Loucy (cell line): ENCODE results near the gene APOA5.
A peak's percentile ranks its signal among the peaks of the same experiment; 100 is the strongest.

Source experiments
- H2AFZ ChIP-seq: fragments of 200-600 bp; sonication (generic); 2 replicates; pipeline ENCODE4 v1.6.0; 2016; ENCODE audit warnings: antibody characterized with exemption, mild to moderate bottlenecking, low read length, moderate library complexity
- H3F3A ChIP-seq: fragments of 200-600 bp; 2 replicates; pipeline ENCODE4 v1.6.0; 2016; ENCODE audit warnings: antibody characterized with exemption, low read depth, mild to moderate bottlenecking
- H3K27me3 ChIP-seq: fragments of 200-600 bp; sonication (generic); 2 replicates; pipeline ENCODE4 v1.6.1; 2014; ENCODE audit warnings: low read length, mild to moderate bottlenecking; ENCODE audit not compliant: insufficient read depth, poor library complexity, severe bottlenecking
- H3K36me3 ChIP-seq: fragments of 200-600 bp; sonication (generic); 2 replicates; pipeline ENCODE4 v1.6.1; 2016; ENCODE audit warnings: low read length; ENCODE audit not compliant: insufficient read depth
- H3K4me1 ChIP-seq: fragments of 200-600 bp; sonication (generic); 2 replicates; pipeline ENCODE4 v1.5.1; 2014; ENCODE audit warnings: low read length, mild to moderate bottlenecking; ENCODE audit not compliant: insufficient read depth, poor library complexity, severe bottlenecking
- H3K4me2 ChIP-seq: fragments of 200-600 bp; sonication (generic); 2 replicates; pipeline ENCODE4 v1.6.0; 2014; ENCODE audit warnings: antibody characterized with exemption, low read length, low read depth, mild to moderate bottlenecking; ENCODE audit not compliant: poor library complexity, severe bottlenecking
- H3K4me3 ChIP-seq: fragments of 200-600 bp; sonication (generic); 2 replicates; pipeline ENCODE4 v1.5.1; 2014; ENCODE audit warnings: low read length, mild to moderate bottlenecking, mixed read lengths; ENCODE audit not compliant: poor library complexity, severe bottlenecking
- H3K79me2 ChIP-seq: fragments of 200-600 bp; sonication (generic); 2 replicates; pipeline ENCODE4 v1.6.1; 2014; ENCODE audit warnings: low read length; ENCODE audit not compliant: insufficient read depth
- H3K9ac ChIP-seq: fragments of 200-600 bp; sonication (generic); 2 replicates; pipeline ENCODE4 v1.6.0; 2014; ENCODE audit warnings: mild to moderate bottlenecking, low read depth, low read length, moderate library complexity; ENCODE audit not compliant: poor library complexity, severe bottlenecking
- H3K9me2 ChIP-seq: fragments of 200-600 bp; sonication (generic); replicated peaks from 2 replicates; pipeline ENCODE4 v1.6.1; 2016; ENCODE audit warnings: low read depth, low read length, mixed read lengths
- H3K9me3 ChIP-seq: fragments of 200-600 bp; sonication (generic); 2 replicates; pipeline ENCODE4 v1.6.1; 2014; ENCODE audit warnings: mild to moderate bottlenecking, antibody characterized with exemption, low read length, low read depth; ENCODE audit not compliant: insufficient read depth
- H4K20me1 ChIP-seq: fragments of 200-600 bp; sonication (generic); 2 replicates; pipeline ENCODE4 v1.6.0; 2014; ENCODE audit warnings: antibody characterized with exemption, low read length, mild to moderate bottlenecking; ENCODE audit not compliant: insufficient read depth, poor library complexity, severe bottlenecking
- CTCF ChIP-seq: fragments of 200-600 bp; sonication (generic); conservative IDR thresholded peaks from 2 replicates; pipeline ENCODE4 v1.5.1; 2014; ENCODE audit warnings: mild to moderate bottlenecking, antibody characterized with exemption, low read length
- EZH2phosphoT487 ChIP-seq: fragments of 200-600 bp; IDR thresholded peaks from 2 replicates; pipeline ENCODE4 v1.6.1; 2018; ENCODE audit warnings: antibody characterized with exemption, mild to moderate bottlenecking, moderate library complexity, borderline replicate concordance

The APOA5 gene

DNA sequence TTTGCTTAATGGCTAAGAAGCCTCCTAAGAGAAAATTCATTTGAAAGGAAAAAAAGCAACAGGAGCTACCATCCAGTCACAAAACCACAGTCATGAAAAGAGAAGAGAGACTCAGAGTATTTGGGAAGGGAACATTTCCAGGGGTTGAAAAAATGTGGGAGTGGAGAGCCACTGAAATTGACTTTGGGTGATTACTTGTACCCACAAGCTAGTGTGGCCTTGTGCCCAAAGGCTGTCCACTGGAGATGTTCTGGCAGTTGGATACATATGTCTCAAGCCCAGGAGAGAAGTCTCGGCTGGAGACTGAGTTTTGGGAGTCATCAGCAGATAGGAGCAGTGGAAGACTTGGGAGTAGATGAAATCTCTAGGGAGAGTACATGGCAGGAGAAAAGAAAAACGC, 3.2 kb upstream of the APOA5 start:
- H3K4me2 ChIP-seq = no peak overlapping the region
- H3K36me3 ChIP-seq = no peaks in the 10 kb centered on the region
- no peak overlapping the region for H2AFZ ChIP-seq
- H4K20me1 ChIP-seq = no peaks in the 10 kb centered on the region
- H3K4me1 ChIP-seq = no peaks in the 10 kb centered on the region
- H3K9me3 ChIP-seq = no peaks in the 10 kb centered on the region
- TF ChIP-seq EZH2phosphoT487 = no peak
- no peak for TF ChIP-seq CTCF
- no peaks in the 10 kb centered on the region for H3F3A ChIP-seq
- no peaks in the 10 kb centered on the region for H3K9me2 ChIP-seq
- no peaks in the 10 kb centered on the region for H3K79me2 ChIP-seq
- no peaks in the 10 kb centered on the region for H3K27me3 ChIP-seq
- H3K4me3 ChIP-seq = no peak overlapping the region
- H3K9ac ChIP-seq = no peak overlapping the region

DNA sequence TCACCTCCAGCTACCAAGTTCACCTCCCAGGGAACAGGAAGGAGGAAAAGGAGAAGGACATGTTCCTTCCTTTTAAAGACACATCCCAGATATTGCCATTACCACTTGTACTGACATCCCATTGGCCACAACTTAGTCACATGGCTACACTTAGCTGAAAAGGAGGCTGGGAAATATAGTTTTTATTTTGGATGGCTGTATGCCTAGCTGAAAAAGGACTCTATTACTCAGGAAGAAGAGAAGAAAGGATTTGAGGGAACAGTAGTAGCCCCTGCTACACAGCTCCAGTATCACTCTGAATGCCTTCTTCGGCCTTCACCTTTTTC, 2.1 kb upstream of the APOA5 start:
- Histone ChIP-seq H3K9ac (no peak overlapping the region), H3K9me2 (no peaks in the 10 kb centered on the region), H3K4me3 (no peak overlapping the region), H2AFZ (peak overlapping the region; percentile 88), H3K9me3 (no peaks in the 10 kb centered on the region), H3K4me2 (no peak overlapping the region), H3F3A (no peaks in the 10 kb centered on the region), H4K20me1 (no peaks in the 10 kb centered on the region), H3K36me3 (no peaks in the 10 kb centered on the region), H3K79me2 (no peaks in the 10 kb centered on the region), H3K27me3 (no peaks in the 10 kb centered on the region), H3K4me1 (no peaks in the 10 kb centered on the region)
- no peak for TF ChIP-seq EZH2phosphoT487
- TF ChIP-seq CTCF = no peak

- TF ChIP-seq EZH2phosphoT487 = no peak
- no peaks in the 10 kb centered on the region for H3F3A ChIP-seq
- H4K20me1 ChIP-seq = no peaks in the 10 kb centered on the region
- peaks cover 3% of the 10 kb centered on the region for H3K4me1 ChIP-seq
- H3K79me2 ChIP-seq = peaks cover under 1% of the 10 kb centered on the region; the same call in 1 of the 2 replicates
- no peak overlapping the region for H3K4me2 ChIP-seq
- H3K9me2 ChIP-seq = no peaks in the 10 kb centered on the region
- no peaks in the 10 kb centered on the region for H3K9me3 ChIP-seq
- H3K4me3 ChIP-seq = no peak overlapping the region
- no peak overlapping the region for H3K9ac ChIP-seq
- no peaks in the 10 kb centered on the region for H3K36me3 ChIP-seq
- H2AFZ ChIP-seq = peak overlapping the region; percentile 88
- no peaks in the 10 kb centered on the region for H3K27me3 ChIP-seq
Measured at GRCh38 chr11:116792869-116793771, 1.4 kb upstream of the APOA5 start.
